ENCODE results near the gene PRG3.

The PRG3 gene

GRCh38 chr11:57396744-57397143, 15.8 kb upstream of the PRG3 start:
- Histone ChIP-seq H3K4me2 (ENCODE audit: low read depth, low read length, poor library complexity, severe bottlenecking) (no peak overlapping the region), H3K36me3 (ENCODE audit: insufficient read depth, low read length) (no peaks in the 10 kb centered on the region), H2AFZ (ENCODE audit: low read length) (no peak overlapping the region), H3K9me3 (ENCODE audit: insufficient read depth, low read depth, low read length) (no peaks in the 10 kb centered on the region), H3K79me2 (ENCODE audit: insufficient read depth, low read length) (no peaks in the 10 kb centered on the region), H4K20me1 (ENCODE audit: insufficient read depth, low read length, poor library complexity, severe bottlenecking) (no peaks in the 10 kb centered on the region), H3K4me1 (ENCODE audit: insufficient read depth, low read length, poor library complexity, severe bottlenecking) (peaks cover 10% of the 10 kb centered on the region), H3K9me2 (replicated peaks; ENCODE audit: low read depth, low read length) (no peaks in the 10 kb centered on the region), H3K9ac (ENCODE audit: low read depth, low read length, poor library complexity, severe bottlenecking) (no peak overlapping the region), H3F3A (ENCODE audit: low read depth) (no peaks in the 10 kb centered on the region), H3K4me3 (ENCODE audit: low read length, poor library complexity, severe bottlenecking) (no peak overlapping the region), H3K27me3 (ENCODE audit: insufficient read depth, low read length, poor library complexity, severe bottlenecking) (no peaks in the 10 kb centered on the region)
- TF ChIP-seq EZH2phosphoT487 (IDR thresholded peaks at IDR 0.05; ENCODE audit: borderline replicate concordance) (no peak), CTCF (conservative IDR thresholded peaks at IDR 0.05; ENCODE audit: low read length) (no peak)

- H3K27me3 ChIP-seq (ENCODE audit: insufficient read depth, low read length, poor library complexity, severe bottlenecking) = no peaks in the 10 kb centered on the region
- H2AFZ ChIP-seq (ENCODE audit: low read length) = no peak overlapping the region
- no peaks in the 10 kb centered on the region for H3F3A ChIP-seq (ENCODE audit: low read depth)
These were observed 15.1 kb upstream of the PRG3 start for GRCh38 chr11:57395905-57396623.

GRCh38 chr11:57394203-57394965, 13.4 kb upstream of the PRG3 start:
- H3K4me1 ChIP-seq (ENCODE audit: insufficient read depth, low read length, poor library complexity, severe bottlenecking) = peaks cover 21% of the 10 kb centered on the region
- TF ChIP-seq EZH2phosphoT487 (IDR thresholded peaks at IDR 0.05; ENCODE audit: borderline replicate concordance) = no peak
- TF ChIP-seq CTCF (conservative IDR thresholded peaks at IDR 0.05; ENCODE audit: low read length) = no peak

More at GRCh38 chr11:57395905-57396623, 15.1 kb upstream of the PRG3 start:
- Histone ChIP-seq H4K20me1 (ENCODE audit: insufficient read depth, low read length, poor library complexity, severe bottlenecking) (no peaks in the 10 kb centered on the region), H3K4me2 (ENCODE audit: low read depth, low read length, poor library complexity, severe bottlenecking) (no peak overlapping the region), H3K9ac (ENCODE audit: low read depth, low read length, poor library complexity, severe bottlenecking) (no peak overlapping the region), H3K9me2 (replicated peaks; ENCODE audit: low read depth, low read length) (no peaks in the 10 kb centered on the region), H3K4me3 (ENCODE audit: low read length, poor library complexity, severe bottlenecking) (no peak overlapping the region), H3K79me2 (ENCODE audit: insufficient read depth, low read length) (no peaks in the 10 kb centered on the region), H3K36me3 (ENCODE audit: insufficient read depth, low read length) (no peaks in the 10 kb centered on the region), H3K9me3 (ENCODE audit: insufficient read depth, low read depth, low read length) (no peaks in the 10 kb centered on the region), H3K4me1 (ENCODE audit: insufficient read depth, low read length, poor library complexity, severe bottlenecking) (peaks cover 16% of the 10 kb centered on the region)
- TF ChIP-seq EZH2phosphoT487 (IDR thresholded peaks at IDR 0.05; ENCODE audit: borderline replicate concordance) (no peak), CTCF (conservative IDR thresholded peaks at IDR 0.05; ENCODE audit: low read length) (no peak)

More at GRCh38 chr11:57394203-57394965, 13.4 kb upstream of the PRG3 start:
- no peaks in the 10 kb centered on the region for H3K79me2 ChIP-seq (ENCODE audit: insufficient read depth, low read length)
- no peak overlapping the region for H3K9ac ChIP-seq (ENCODE audit: low read depth, low read length, poor library complexity, severe bottlenecking)
- H3K4me3 ChIP-seq (ENCODE audit: low read length, poor library complexity, severe bottlenecking) = no peak overlapping the region
- H2AFZ ChIP-seq (ENCODE audit: low read length) = no peak overlapping the region
- no peaks in the 10 kb centered on the region for H3K9me3 ChIP-seq (ENCODE audit: insufficient read depth, low read depth, low read length)
- H3F3A ChIP-seq (ENCODE audit: low read depth) = no peaks in the 10 kb centered on the region
- no peaks in the 10 kb centered on the region for H3K27me3 ChIP-seq (ENCODE audit: insufficient read depth, low read length, poor library complexity, severe bottlenecking)
- no peaks in the 10 kb centered on the region for H4K20me1 ChIP-seq (ENCODE audit: insufficient read depth, low read length, poor library complexity, severe bottlenecking)
- no peaks in the 10 kb centered on the region for H3K9me2 ChIP-seq (replicated peaks; ENCODE audit: low read depth, low read length)
- H3K4me2 ChIP-seq (ENCODE audit: low read depth, low read length, poor library complexity, severe bottlenecking) = no peak overlapping the region
- no peaks in the 10 kb centered on the region for H3K36me3 ChIP-seq (ENCODE audit: insufficient read depth, low read length)
